Endothelial cell of umbilical vein (primary cell): Measurements from ENCODE around the gene ZMIZ1. TPM values are rescaled to one million over a fixed set of nuclear protein-coding genes. Genes with fewer than 3 reads are reported as not detected.

Experiments used
- BruUV-seq: library from RNA; stranded (reverse); fragments of 400-500 nt; replicated peaks from 2 replicates; lab custom pipeline; 2021; lab: Mats Ljungman, UMichigan
- CTCF ChIA-PET: fragments of 300-600, 350-600 bp; sonication (Branson Sonifier 250); formaldehyde crosslinking; loops from one replicate; lab custom pipeline; 2021; ENCODE audit warnings: antibody characterized with exemption, inconsistent platforms; lab: Charles Lee
- POLR2A ChIA-PET: fragments of 300-600, 350-600 bp; sonication (Branson Sonifier 250); formaldehyde crosslinking; loops from one replicate; lab custom pipeline; 2021; ENCODE audit warnings: antibody characterized with exemption, inconsistent platforms; lab: Charles Lee
- DNase-seq: peaks from one replicate; pipeline ENCODE4 v3.0.0-alpha.2; 2011; ENCODE audit warnings: low read depth, low spot score
- FAIRE-seq: peaks from 2 replicates; lab custom pipeline; 2011; peaks lifted over from hg19 to GRCh38; lab: Jason Lieb, UNC
- H2AFZ ChIP-seq: 2 replicates; pipeline ENCODE4 v1.6.0; 2012; ENCODE audit warnings: low read depth, low read length, control low read depth, inconsistent platforms
- H3K27ac ChIP-seq: 2 replicates; pipeline ENCODE4 v1.5.1; 2011; ENCODE audit warnings: low read depth, mild to moderate bottlenecking, control low read depth, low read length, moderate library complexity; ENCODE audit not compliant: insufficient read depth
- H3K27me3 ChIP-seq, 2 experiments: 2 replicates each; pipeline versions ENCODE4 v1.6.0 to v1.6.1; 2011; ENCODE audit warnings: low read length in 2 of 2, mixed read lengths in 1 of 2; ENCODE audit not compliant: control insufficient read depth in 2 of 2, insufficient read depth in 2 of 2
- H3K36me3 ChIP-seq, 2 experiments: 2 replicates in 1 of 2; 3 replicates in 1 of 2; pipeline ENCODE4 v1.5.1; 2011; ENCODE audit warnings: low read length in 2 of 2, mild to moderate bottlenecking in 1 of 2, moderate library complexity in 1 of 2; ENCODE audit not compliant: control insufficient read depth in 2 of 2, insufficient read depth in 2 of 2; ENCODE audit errors: extremely low read depth in 1 of 2
- H3K4me1 ChIP-seq: 3 replicates; pipeline ENCODE4 v1.5.1; 2011; ENCODE audit warnings: mild to moderate bottlenecking, low read length; ENCODE audit not compliant: control insufficient read depth, insufficient read depth; ENCODE audit errors: extremely low read depth
- H3K4me2 ChIP-seq: 2 replicates; pipeline ENCODE4 v1.6.1; 2011; ENCODE audit warnings: low read length, control low read depth, mixed read lengths; ENCODE audit not compliant: insufficient read depth
- H3K4me3 ChIP-seq, 3 experiments: fragments of 200-600 bp in 1 of 3; sonication (generic), shearing (Covaris generic) in 1 of 3; replicated peaks in 1 of 3; 2 replicates each; pipeline ENCODE4 v1.5.1; 2011 to 2016; ENCODE audit warnings: control low read depth in 3 of 3, low read length in 3 of 3, mild to moderate bottlenecking in 2 of 3, inconsistent platforms in 1 of 3, low read depth in 1 of 3, moderate library complexity in 1 of 3; ENCODE audit not compliant: insufficient read depth in 1 of 3
- H3K79me2 ChIP-seq: 2 replicates; pipeline ENCODE4 v1.6.0; 2012; ENCODE audit warnings: low read length, inconsistent platforms; ENCODE audit not compliant: control insufficient read depth, insufficient read depth
- H3K9ac ChIP-seq: replicated peaks from 2 replicates; pipeline ENCODE3; 2011; ENCODE audit warnings: low read length, control low read depth; ENCODE audit not compliant: insufficient read depth; ENCODE audit errors: extremely low read depth
- H3K9me1 ChIP-seq: replicated peaks from 3 replicates; pipeline ENCODE4 v1.6.0; 2011; ENCODE audit warnings: mild to moderate bottlenecking, low read length; ENCODE audit not compliant: control insufficient read depth, insufficient read depth; ENCODE audit errors: extremely low read depth
- H3K9me3 ChIP-seq: replicated peaks from 2 replicates; pipeline ENCODE4 v1.5.1; 2012; ENCODE audit warnings: low read length, inconsistent platforms; ENCODE audit not compliant: control insufficient read depth, insufficient read depth
- H4K20me1 ChIP-seq: replicated peaks from 2 replicates; pipeline ENCODE3; 2011; ENCODE audit warnings: mild to moderate bottlenecking, low read length; ENCODE audit not compliant: control insufficient read depth, insufficient read depth; ENCODE audit errors: extremely low read depth
- EZH2 ChIP-seq: IDR thresholded peaks from 2 replicates; pipeline ENCODE4 v1.6.1; 2012; ENCODE audit warnings: borderline replicate concordance, low read depth, mild to moderate bottlenecking, moderate library complexity, low read length, inconsistent platforms; ENCODE audit not compliant: severe bottlenecking
- FOS ChIP-seq: IDR thresholded peaks from 2 replicates; pipeline ENCODE4 v1.6.1; 2011; ENCODE audit warnings: mild to moderate bottlenecking, low read length, moderate library complexity, borderline replicate concordance; ENCODE audit not compliant: insufficient read depth
- GATA2 ChIP-seq: IDR thresholded peaks from 2 replicates; pipeline ENCODE4 v1.7.0; 2011; ENCODE audit warnings: low read depth, mild to moderate bottlenecking, moderate library complexity, mixed read lengths, low read length; ENCODE audit not compliant: insufficient read length, insufficient read depth
- JUN ChIP-seq: IDR thresholded peaks from 2 replicates; pipeline ENCODE4 v1.6.1; 2011; ENCODE audit warnings: borderline replicate concordance, low read depth; ENCODE audit not compliant: insufficient read length, insufficient read depth
- MYC ChIP-seq: IDR thresholded peaks from one replicate; pipeline ENCODE4 v1.6.1; 2011; ENCODE audit warnings: mild to moderate bottlenecking, low read depth, low read length
- POLR2A ChIP-seq: IDR thresholded peaks from 2 replicates; pipeline ENCODE4 v1.6.1; 2012; ENCODE audit warnings: low read depth, mild to moderate bottlenecking, control low read depth, low read length
- POLR2AphosphoS5 ChIP-seq: IDR thresholded peaks from 2 replicates; pipeline ENCODE4 v1.6.1; 2012; ENCODE audit warnings: low read depth, mild to moderate bottlenecking, control low read depth, low read length, moderate library complexity; ENCODE audit not compliant: insufficient read depth
- dilution Hi-C: fragments of 300-500 bp; cut with MboI; formaldehyde crosslinking; loops from one replicate; pipeline ENCODE4 v1.15.0; 2019; ENCODE audit warnings: low sequenced_read_pairs; ENCODE audit not compliant: extremely low pct_ligation_motif_present
- intact Hi-C: fragments of 100-400 bp; cut with micrococcal nuclease; formaldehyde crosslinking; loops from one replicate; pipeline ENCODE4 v1.10.0; 2022
- polyA plus RNA-seq, 4 experiments: library from polyadenylated mRNA; depleted of rRNA in 3 of 4; stranded (reverse) in 3 of 4; unstranded in 1 of 4; fragments of >200 nt; gene quantifications; 2 replicates each; pipeline versions ENCODE4 v1.2.1 to v1.2.3, GENCODE V29; 2011 to 2012; ENCODE audit warnings: missing spikeins in 1 of 4
- total RNA-seq: library from RNA; stranded (reverse); gene quantifications from 2 replicates; pipeline ENCODE4 v1.2.3, GENCODE V29; 2021
- TF ChIP-seq, protein P1 (sequence below), 2 donors: IDR thresholded peaks; 1 replicate in 1 of 2; 2 replicates in 1 of 2; pipeline ENCODE4 v1.5.1; 2011; ENCODE audit warnings: low read length in 2 of 2, mild to moderate bottlenecking in 2 of 2, moderate library complexity in 2 of 2, control low read depth in 1 of 2, inconsistent platforms in 1 of 2, low read depth in 1 of 2; ENCODE audit not compliant: insufficient read depth in 1 of 2; ENCODE audit errors: extremely low read depth in 1 of 2
- TF ChIP-seq, protein P2 (sequence below): IDR thresholded peaks from 2 replicates; pipeline ENCODE4 v1.6.1; 2011; ENCODE audit not compliant: insufficient read depth, insufficient read length

ZMIZ1 gene
- total and polyA plus RNA-seq, 2 donors (not counting 3 experiments of a cell fraction or from before 2014, with no cell fraction given) = 12.5 to 46.7 TPM

DNA sequence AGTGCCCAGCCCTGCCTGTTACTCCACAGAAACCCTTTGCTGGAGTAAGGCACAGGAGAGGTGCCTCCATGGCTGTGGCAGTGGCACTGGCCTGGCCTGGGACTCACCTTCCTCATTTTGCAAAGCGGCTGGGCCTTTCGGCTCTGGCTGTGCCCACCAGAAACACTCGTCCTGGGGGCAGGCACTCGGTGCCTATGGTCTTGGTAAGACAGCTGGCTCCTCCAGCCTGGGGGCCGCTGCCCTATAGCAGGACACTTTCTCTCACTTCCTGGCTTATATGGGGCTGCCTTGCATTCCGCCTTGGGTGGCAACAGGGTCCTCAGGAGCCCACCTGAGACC, 13.2 kb downstream of the ZMIZ1 start:
- H3K4me3 ChIP-seq = no peak overlapping the region
- FAIRE-seq (no peak), DNase-seq (no peak)
- H3K4me1 ChIP-seq = peaks cover 27% of the 10 kb centered on the region
- no peak overlapping the region for H3K4me2 ChIP-seq
- H3K27me3 ChIP-seq = no peaks in the 10 kb centered on the region
- no peak overlapping the region for H3K9ac ChIP-seq
- H3K9me3 ChIP-seq = no peaks in the 10 kb centered on the region
- intact Hi-C loops = loop anchor here (5.0 kb wide), 1 partner anchor 625 kb away; no protein-coding TSS in a partner anchor
- CTCF ChIA-PET = no interaction called here
- TF ChIP-seq GATA2 (no peak), MYC (no peak), EZH2 (no peak), JUN (no peak), POLR2AphosphoS5 (no peak), POLR2A (no peak), FOS (no peak)
- TF ChIP-seq, protein P1, sequence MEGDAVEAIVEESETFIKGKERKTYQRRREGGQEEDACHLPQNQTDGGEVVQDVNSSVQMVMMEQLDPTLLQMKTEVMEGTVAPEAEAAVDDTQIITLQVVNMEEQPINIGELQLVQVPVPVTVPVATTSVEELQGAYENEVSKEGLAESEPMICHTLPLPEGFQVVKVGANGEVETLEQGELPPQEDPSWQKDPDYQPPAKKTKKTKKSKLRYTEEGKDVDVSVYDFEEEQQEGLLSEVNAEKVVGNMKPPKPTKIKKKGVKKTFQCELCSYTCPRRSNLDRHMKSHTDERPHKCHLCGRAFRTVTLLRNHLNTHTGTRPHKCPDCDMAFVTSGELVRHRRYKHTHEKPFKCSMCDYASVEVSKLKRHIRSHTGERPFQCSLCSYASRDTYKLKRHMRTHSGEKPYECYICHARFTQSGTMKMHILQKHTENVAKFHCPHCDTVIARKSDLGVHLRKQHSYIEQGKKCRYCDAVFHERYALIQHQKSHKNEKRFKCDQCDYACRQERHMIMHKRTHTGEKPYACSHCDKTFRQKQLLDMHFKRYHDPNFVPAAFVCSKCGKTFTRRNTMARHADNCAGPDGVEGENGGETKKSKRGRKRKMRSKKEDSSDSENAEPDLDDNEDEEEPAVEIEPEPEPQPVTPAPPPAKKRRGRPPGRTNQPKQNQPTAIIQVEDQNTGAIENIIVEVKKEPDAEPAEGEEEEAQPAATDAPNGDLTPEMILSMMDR (IDR thresholded peaks at IDR 0.05; ENCODE audit: extremely low read depth in 1 of 2, insufficient read depth in 1 of 2, low read depth in 1 of 2, low read length in 2 of 2) = no peak
- TF ChIP-seq, protein P2, sequence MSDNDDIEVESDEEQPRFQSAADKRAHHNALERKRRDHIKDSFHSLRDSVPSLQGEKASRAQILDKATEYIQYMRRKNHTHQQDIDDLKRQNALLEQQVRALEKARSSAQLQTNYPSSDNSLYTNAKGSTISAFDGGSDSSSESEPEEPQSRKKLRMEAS = no peak
- peaks cover 93% of the 10 kb centered on the region for H3K79me2 ChIP-seq
- no peaks in the 10 kb centered on the region for H4K20me1 ChIP-seq
- H3K36me3 ChIP-seq = no peaks in the 10 kb centered on the region
- POLR2A ChIA-PET = no interaction called here
- no TSS peak for BruUV-seq
- no peak overlapping the region for H2AFZ ChIP-seq
- no peak overlapping the region for H3K27ac ChIP-seq
- dilution Hi-C loops = no loop called here
- no peaks in the 10 kb centered on the region for H3K9me1 ChIP-seq
